Transverse colon (tissue), 4 donors: Measurements from ENCODE around the gene TMEM163. TPM values are rescaled to one million over a fixed set of nuclear protein-coding genes. Genes with fewer than 3 reads are reported as not detected.

Experiments
- DNase-seq: peaks from one replicate; pipeline ENCODE4 v3.0.0-alpha.2; 2019
- H3K27ac ChIP-seq, 4 donors: fragments of 200-600 bp; sonication (generic); 2 replicates each; pipeline ENCODE4 v1.5.1; 2016 to 2018; ENCODE audit warnings: inconsistent platforms in 4 of 4
- H3K27me3 ChIP-seq: fragments of 200-600 bp; sonication (generic); 2 replicates; pipeline ENCODE4 v1.5.1; 2017; ENCODE audit warnings: inconsistent platforms
- H3K36me3 ChIP-seq, 4 donors: fragments of 200-600 bp; sonication (generic); 2 replicates each; pipeline ENCODE4 v1.5.1; 2017 to 2019; ENCODE audit warnings: inconsistent platforms in 4 of 4
- H3K4me1 ChIP-seq, 4 donors: fragments of 200-600 bp; sonication (generic); 2 replicates each; pipeline ENCODE4 v1.5.1; 2017 to 2020; ENCODE audit warnings: inconsistent platforms in 4 of 4
- H3K4me3 ChIP-seq, 4 donors: fragments of 200-600 bp; sonication (generic); 1 replicate in 1 of 4; 2 replicates in 3 of 4; pipeline versions ENCODE4 v1.5.1 to v1.6.1; 2017 to 2019; ENCODE audit warnings: inconsistent platforms in 4 of 4
- H3K9me3 ChIP-seq, 2 donors: fragments of 200-600 bp; sonication (generic); 2 replicates each; pipeline ENCODE4 v1.5.1; 2017 to 2019; ENCODE audit warnings: inconsistent platforms in 2 of 2
- CTCF ChIP-seq, 5 experiments: fragments of 200-600 bp in 3 of 5; fragments of 450-650 bp in 2 of 5; sonication (generic) in 3 of 5; IDR thresholded peaks; 1 replicate in 2 of 5; 2 replicates in 3 of 5; pipeline ENCODE4 v1.5.1; 2016 to 2017; ENCODE audit warnings: antibody characterized with exemption in 5 of 5, inconsistent platforms in 3 of 5, mild to moderate bottlenecking in 2 of 5, moderate library complexity in 1 of 5
- EP300 ChIP-seq: sonication (generic); formaldehyde crosslinking; IDR thresholded peaks from one replicate; pipeline ENCODE4 v1.6.1; 2017; ENCODE audit warnings: antibody characterized with exemption, low read depth
- POLR2A ChIP-seq: fragments of 450-650 bp; IDR thresholded peaks from one replicate; pipeline ENCODE4 v1.6.1; 2016; ENCODE audit warnings: antibody characterized with exemption, mild to moderate bottlenecking, moderate library complexity
- POLR2AphosphoS5 ChIP-seq, 3 donors: sonication (generic); formaldehyde crosslinking; IDR thresholded peaks; one replicate each; pipeline ENCODE4 v1.6.1; 2016; ENCODE audit warnings: antibody characterized with exemption in 3 of 3
- WGBS, 2 donors: methylation state at CpG; one replicate each; pipeline ENCODE4 v1.1.5; 2018; ENCODE audit warnings: low coverage in 1 of 2; 5-methylcytosine and 5-hydroxymethylcytosine counted together
- in situ Hi-C, 4 donors: fragments of 200-750 bp; cut with MboI; loops; one replicate each; pipeline versions ENCODE4 v1.15.0 to v1.15.1; 2017; ENCODE audit warnings: low sequenced_read_pairs in 3 of 4, low pct_ligation_motif_present in 1 of 4, low pct_unique_long_range_greater_than_20kb in 1 of 4
- intact Hi-C: fragments of 100-400 bp; cut with DNase I; formaldehyde crosslinking; loops from one replicate; pipeline ENCODE4 v1.15.1; 2023; ENCODE audit warnings: low total_unique reads
- total RNA-seq, 4 donors: library from RNA; depleted of rRNA; stranded (reverse); fragments of >200 nt; gene quantifications; one replicate each; pipeline ENCODE4 v1.1.0, GENCODE V29; 2016

Gene TMEM163
- total RNA-seq, 4 donors from 2014 or later = 0.48 TPM; not detected in 3

- intact Hi-C loops (no loop called here), in situ Hi-C loops (loop anchor here in 1 of 4 donors (25.0 kb wide), 1 partner anchor 561 kb away; no protein-coding TSS in a partner anchor)
- no peak for DNase-seq
- Histone ChIP-seq H3K9me3 (no peaks in the 10 kb centered on the region), H3K27me3 (no peaks in the 10 kb centered on the region), H3K36me3 (peaks cover 0 to 4% (median 0%) of the 10 kb centered on the region in 4 donors), H3K4me3 (no peak overlapping the region), H3K27ac (no peak overlapping the region), H3K4me1 (no peaks in the 10 kb centered on the region)
- WGBS, 2 donors = 92% methylated on average over 6 of the region's 6 CpGs; no CpG with 5 or more reads in 1 of the 2 donors
- TF ChIP-seq EP300 (no peak), POLR2A (no peak), POLR2AphosphoS5 (IDR thresholded peaks at IDR 0.05) (no peak), CTCF (IDR thresholded peaks at IDR 0.05) (no peak)
Observed at GRCh38 chr2:134448650-134449049, 270.1 kb downstream of the TMEM163 start.

DNA sequence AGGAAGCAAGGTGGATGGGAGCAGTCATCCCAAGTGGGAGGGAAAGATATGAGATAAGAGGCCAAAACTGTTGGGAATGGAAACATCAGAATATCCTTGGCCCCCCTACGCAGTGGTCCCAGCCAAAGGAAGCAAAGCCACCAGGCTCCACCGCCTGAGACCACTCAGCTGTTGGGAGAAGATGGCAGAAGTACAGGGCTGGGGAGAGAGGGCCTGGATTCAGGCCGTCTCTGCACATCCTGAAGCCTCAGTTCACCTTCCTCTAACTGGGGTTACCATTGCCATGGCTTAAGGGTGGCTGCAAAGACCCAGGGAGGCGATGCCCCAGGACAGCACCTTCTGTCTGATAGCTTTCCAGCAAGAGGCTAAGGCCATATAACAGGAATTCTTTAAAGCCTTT, 271.1 kb downstream of the TMEM163 start:
- Histone ChIP-seq H3K4me1 (no peaks in the 10 kb centered on the region), H3K36me3 (peaks cover 0 to 4% (median 0%) of the 10 kb centered on the region in 4 donors), H3K9me3 (no peaks in the 10 kb centered on the region), H3K27me3 (no peaks in the 10 kb centered on the region), H3K4me3 (no peak overlapping the region), H3K27ac (no peak overlapping the region)
- no peak for TF ChIP-seq CTCF (IDR thresholded peaks at IDR 0.05)
- no peak for TF ChIP-seq POLR2A
- no peak for TF ChIP-seq EP300
- no peak for TF ChIP-seq POLR2AphosphoS5 (IDR thresholded peaks at IDR 0.05)
- in situ Hi-C loops (loop anchor here in 1 of 4 donors (25.0 kb wide), 1 partner anchor 560 kb away; no protein-coding TSS in a partner anchor), intact Hi-C loops (no loop called here)
- DNase-seq = no peak
- 91% methylated on average over 4 of the region's 4 CpGs; no CpG with 5 or more reads in 1 of the 2 donors for WGBS, 2 donors

- in situ Hi-C loops = loop anchor here in 1 of 4 donors (25.0 kb wide), 1 partner anchor 559 kb away; no protein-coding TSS in a partner anchor
- no peak overlapping the region for H3K27ac ChIP-seq
- peaks cover 0 to 4% (median 0%) of the 10 kb centered on the region in 4 donors for H3K36me3 ChIP-seq
- 84% methylated on average over 8 of the region's 8 CpGs; no CpG with 5 or more reads in 1 of the 2 donors for WGBS, 2 donors
- intact Hi-C loops = no loop called here
- H3K9me3 ChIP-seq = no peaks in the 10 kb centered on the region
- H3K4me3 ChIP-seq = no peak overlapping the region
- no peaks in the 10 kb centered on the region for H3K4me1 ChIP-seq
- no peaks in the 10 kb centered on the region for H3K27me3 ChIP-seq
- DNase-seq = no peak
- no peak for TF ChIP-seq POLR2A
- TF ChIP-seq POLR2AphosphoS5 (IDR thresholded peaks at IDR 0.05) = no peak
- no peak for TF ChIP-seq CTCF (IDR thresholded peaks at IDR 0.05)
- no peak for TF ChIP-seq EP300
Observed at GRCh38 chr2:134446383-134447017, 272.3 kb downstream of the TMEM163 start.

DNA sequence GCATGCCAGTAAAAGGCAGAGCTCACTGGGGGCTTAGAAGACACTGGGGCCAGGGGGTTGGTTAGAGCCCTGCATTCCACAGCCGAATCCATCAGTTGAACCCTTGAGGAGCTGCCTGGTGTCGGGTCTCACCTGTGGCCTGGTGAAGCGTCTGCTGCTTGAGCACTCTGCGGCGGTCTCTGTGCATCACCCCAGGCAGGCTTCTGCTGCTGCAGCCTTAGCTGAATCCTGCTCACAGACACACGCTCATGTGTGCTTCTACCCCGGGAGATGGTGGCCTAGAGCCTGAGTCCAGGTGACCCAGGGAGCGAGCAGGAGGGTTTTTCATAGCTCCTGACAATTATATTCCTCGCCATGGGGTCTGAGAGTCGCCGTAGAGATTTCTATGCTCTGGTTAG, 272.8 kb downstream of the TMEM163 start:
- Histone ChIP-seq H3K36me3 (peaks cover 0 to 4% (median 0%) of the 10 kb centered on the region in 4 donors), H3K4me1 (no peaks in the 10 kb centered on the region), H3K27me3 (no peaks in the 10 kb centered on the region), H3K27ac (no peak overlapping the region), H3K9me3 (no peaks in the 10 kb centered on the region), H3K4me3 (no peak overlapping the region)
- TF ChIP-seq POLR2A (no peak), POLR2AphosphoS5 (IDR thresholded peaks at IDR 0.05) (no peak), EP300 (no peak), CTCF (IDR thresholded peaks at IDR 0.05) (no peak)
- in situ Hi-C loops (loop anchor here in 1 of 4 donors (25.0 kb wide), 1 partner anchor 559 kb away; no protein-coding TSS in a partner anchor), intact Hi-C loops (no loop called here)
- DNase-seq = no peak
- 93% methylated on average over 11 of the region's 11 CpGs; no CpG with 5 or more reads in 1 of the 2 donors for WGBS, 2 donors
